MM.1S (cell line): ENCODE results near the gene LEFTY1.

Experiments
- EZH2phosphoT487 ChIP-seq: fragments of 300-600 bp; sonication (generic); IDR thresholded peaks from 2 replicates; pipeline ENCODE4 v1.6.1; 2018; ENCODE audit warnings: antibody characterized with exemption, low read length
- TF ChIP-seq, protein P1 (sequence below): fragments of 300-600 bp; sonication (generic); IDR thresholded peaks from 2 replicates; pipeline ENCODE4 v1.5.1; 2016; ENCODE audit warnings: antibody characterized with exemption, low read length, mixed read lengths

- TF ChIP-seq, protein P1, sequence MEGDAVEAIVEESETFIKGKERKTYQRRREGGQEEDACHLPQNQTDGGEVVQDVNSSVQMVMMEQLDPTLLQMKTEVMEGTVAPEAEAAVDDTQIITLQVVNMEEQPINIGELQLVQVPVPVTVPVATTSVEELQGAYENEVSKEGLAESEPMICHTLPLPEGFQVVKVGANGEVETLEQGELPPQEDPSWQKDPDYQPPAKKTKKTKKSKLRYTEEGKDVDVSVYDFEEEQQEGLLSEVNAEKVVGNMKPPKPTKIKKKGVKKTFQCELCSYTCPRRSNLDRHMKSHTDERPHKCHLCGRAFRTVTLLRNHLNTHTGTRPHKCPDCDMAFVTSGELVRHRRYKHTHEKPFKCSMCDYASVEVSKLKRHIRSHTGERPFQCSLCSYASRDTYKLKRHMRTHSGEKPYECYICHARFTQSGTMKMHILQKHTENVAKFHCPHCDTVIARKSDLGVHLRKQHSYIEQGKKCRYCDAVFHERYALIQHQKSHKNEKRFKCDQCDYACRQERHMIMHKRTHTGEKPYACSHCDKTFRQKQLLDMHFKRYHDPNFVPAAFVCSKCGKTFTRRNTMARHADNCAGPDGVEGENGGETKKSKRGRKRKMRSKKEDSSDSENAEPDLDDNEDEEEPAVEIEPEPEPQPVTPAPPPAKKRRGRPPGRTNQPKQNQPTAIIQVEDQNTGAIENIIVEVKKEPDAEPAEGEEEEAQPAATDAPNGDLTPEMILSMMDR: no peak
- no peak for TF ChIP-seq EZH2phosphoT487
Measured at GRCh38 chr1:225863167-225863566, 25.8 kb downstream of the LEFTY1 start.
